SK-N-SH (cell line): ENCODE results near the gene SOAT2. TPM values are rescaled to one million over a fixed set of nuclear protein-coding genes. Genes with fewer than 3 reads are reported as not detected.

Experiments used
- CTCF ChIA-PET: fragments of 300-600, 350-600 bp; formaldehyde crosslinking; extraction: SDS; loops from one replicate; lab custom pipeline; 2021; lab: Yijun Ruan, JAX
- POLR2A ChIA-PET: fragments of 350-600 bp; sonication (Branson Sonifier 250); formaldehyde crosslinking; extraction: SDS; loops from one replicate; lab custom pipeline; 2020; ENCODE audit warnings: antibody characterized with exemption, inconsistent platforms; lab: Yijun Ruan, JAX
- DNase-seq: peaks from one replicate; pipeline ENCODE4 v3.0.0; 2012
- H2AFZ ChIP-seq: fragments of 200-600 bp; sonication (generic); 2 replicates; pipeline ENCODE4 v1.8.1; 2016; ENCODE audit warnings: antibody characterized with exemption, mild to moderate bottlenecking, low read depth
- H3F3A ChIP-seq: fragments of 200-600 bp; sonication (generic); replicated peaks from 2 replicates; pipeline ENCODE3; 2016; ENCODE audit warnings: antibody characterized with exemption, mild to moderate bottlenecking; ENCODE audit not compliant: insufficient read depth
- H3K27ac ChIP-seq, 2 experiments: fragments of 200-500 bp in 1 of 2; fragments of 200-600 bp in 1 of 2; sonication (Bioruptor generic) in 1 of 2; sonication (generic), shearing (Covaris generic) in 1 of 2; 2 replicates each; pipeline versions ENCODE4 v1.5.1 to v1.6.1; 2014 to 2016; ENCODE audit warnings: low read depth in 2 of 2, inconsistent platforms in 1 of 2, low read length in 1 of 2, mild to moderate bottlenecking in 1 of 2, mixed read lengths in 1 of 2
- H3K27me3 ChIP-seq: fragments of 200-600 bp; sonication (generic), shearing (Covaris generic); 2 replicates; pipeline ENCODE4 v1.6.1; 2016; ENCODE audit warnings: mixed run types; ENCODE audit not compliant: insufficient read depth
- H3K36me3 ChIP-seq, 2 experiments: fragments of 200-500 bp in 1 of 2; fragments of 200-600 bp in 1 of 2; sonication (Bioruptor generic) in 1 of 2; sonication (generic) in 1 of 2; replicated peaks in 1 of 2; 2 replicates each; pipeline versions ENCODE3 to v1.5.1; 2014 to 2016; ENCODE audit warnings: low read length in 1 of 2, mild to moderate bottlenecking in 1 of 2; ENCODE audit not compliant: insufficient read depth in 2 of 2, control insufficient read depth in 1 of 2
- H3K4me1 ChIP-seq, 2 experiments: fragments of 200-500 bp in 1 of 2; fragments of 200-600 bp in 1 of 2; sonication (Bioruptor generic) in 1 of 2; sonication (generic), shearing (Covaris generic) in 1 of 2; 2 replicates each; pipeline versions ENCODE4 v1.5.1 to v1.6.1; 2014 to 2016; ENCODE audit warnings: low read depth in 1 of 2, low read length in 1 of 2, mixed run types in 1 of 2; ENCODE audit not compliant: insufficient read depth in 2 of 2, control insufficient read depth in 1 of 2
- H3K4me2 ChIP-seq: fragments of 200-600 bp; sonication (generic), shearing (Covaris generic); 2 replicates; pipeline ENCODE4 v1.6.1; 2017; ENCODE audit warnings: mixed run types
- H3K4me3 ChIP-seq, 2 experiments: fragments of 200-500 bp in 1 of 2; fragments of 200-600 bp in 1 of 2; sonication (Bioruptor generic) in 1 of 2; sonication (generic), shearing (Covaris generic) in 1 of 2; 2 replicates each; pipeline versions ENCODE4 v1.5.1 to v1.8.1; 2014 to 2016; ENCODE audit warnings: low read depth in 2 of 2, inconsistent platforms in 1 of 2, low read length in 1 of 2, mild to moderate bottlenecking in 1 of 2, mixed read lengths in 1 of 2, moderate library complexity in 1 of 2
- H3K79me2 ChIP-seq: fragments of 200-600 bp; sonication (generic); 2 replicates; pipeline ENCODE4 v1.8.1; 2017; ENCODE audit warnings: mild to moderate bottlenecking; ENCODE audit not compliant: insufficient read depth
- H3K9ac ChIP-seq: fragments of 200-600 bp; sonication (generic); 2 replicates; pipeline ENCODE4 v1.6.1; 2017; ENCODE audit warnings: mixed run types
- H3K9me2 ChIP-seq: fragments of 200-600 bp; sonication (generic); 2 replicates; pipeline ENCODE4 v1.6.1; 2017; ENCODE audit warnings: mixed run types
- H3K9me3 ChIP-seq: fragments of 200-600 bp; sonication (generic); 2 replicates; pipeline ENCODE4 v1.6.1; 2017; ENCODE audit warnings: mixed run types, mild to moderate bottlenecking, moderate library complexity
- H4K20me1 ChIP-seq: fragments of 200-600 bp; sonication (generic); 2 replicates; pipeline ENCODE4 v1.6.1; 2017; ENCODE audit warnings: mild to moderate bottlenecking, mixed run types; ENCODE audit not compliant: insufficient read depth
- CHD2 ChIP-seq: fragments of 150-350 bp; IDR thresholded peaks from 2 replicates; pipeline ENCODE4 v1.6.1; 2018; ENCODE audit warnings: low read length; ENCODE audit not compliant: partially characterized antibody
- CTCF ChIP-seq: fragments of 200-600 bp; sonication (generic); IDR thresholded peaks from 2 replicates; pipeline ENCODE4 v1.6.1; 2017; ENCODE audit warnings: antibody characterized with exemption, mild to moderate bottlenecking, moderate library complexity
- ELF1 ChIP-seq: IDR thresholded peaks from 2 replicates; pipeline ENCODE4 v1.4.0; 2012
- FOSL2 ChIP-seq: IDR thresholded peaks from 2 replicates; pipeline ENCODE4 v1.4.0; 2012; ENCODE audit warnings: low read depth, mild to moderate bottlenecking, moderate library complexity, borderline replicate concordance
- GABPA ChIP-seq: IDR thresholded peaks from 2 replicates; pipeline ENCODE4 v1.4.0; 2012; ENCODE audit warnings: low read depth, mild to moderate bottlenecking
- GATA2 ChIP-seq: sonication (generic); formaldehyde crosslinking; IDR thresholded peaks from 2 replicates; pipeline ENCODE4 v1.5.0; 2020; ENCODE audit warnings: mild to moderate bottlenecking, missing genetic modification reagents
- IRF3 ChIP-seq: fragments of 150-350 bp; IDR thresholded peaks from 2 replicates; pipeline ENCODE4 v1.6.1; 2016; ENCODE audit warnings: mild to moderate bottlenecking, low read depth, low read length
- MEF2A ChIP-seq: IDR thresholded peaks from 2 replicates; pipeline ENCODE4 v1.4.0; 2012; ENCODE audit warnings: low read depth, borderline replicate concordance
- MXI1 ChIP-seq: IDR thresholded peaks from 2 replicates; pipeline ENCODE4 v1.6.1; 2012; ENCODE audit warnings: mild to moderate bottlenecking, low read depth, low read length, improper control_type of control experiment
- NFIC ChIP-seq: IDR thresholded peaks from 2 replicates; pipeline ENCODE4 v1.4.0; 2012; ENCODE audit warnings: borderline replicate concordance
- NRF1 ChIP-seq: IDR thresholded peaks from 2 replicates; pipeline ENCODE4 v1.6.1; 2012; ENCODE audit warnings: low read depth, mild to moderate bottlenecking, low read length
- POLR2AphosphoS5 ChIP-seq: IDR thresholded peaks from 2 replicates; pipeline ENCODE4 v1.6.1; 2012; ENCODE audit warnings: low read depth, low read length
- RAD21 ChIP-seq: IDR thresholded peaks from 2 replicates; pipeline ENCODE4 v1.6.1; 2012; ENCODE audit warnings: mild to moderate bottlenecking, low read length
- RCOR1 ChIP-seq: fragments of 150-350 bp; IDR thresholded peaks from 2 replicates; pipeline ENCODE4 v1.6.1; 2017; ENCODE audit warnings: antibody characterized with exemption, low read length
- REST ChIP-seq: IDR thresholded peaks from 2 replicates; pipeline ENCODE4 v1.6.1; 2012; ENCODE audit warnings: mild to moderate bottlenecking, low read depth, low read length, moderate library complexity
- RXRA ChIP-seq: IDR thresholded peaks from 2 replicates; pipeline ENCODE4 v1.4.0; 2012; ENCODE audit warnings: low read depth, mild to moderate bottlenecking, borderline replicate concordance
- TAF1 ChIP-seq: IDR thresholded peaks from 2 replicates; pipeline ENCODE4 v1.6.1; 2012; ENCODE audit warnings: low read depth, mild to moderate bottlenecking, low read length, moderate library complexity, borderline replicate concordance
- TCF12 ChIP-seq: IDR thresholded peaks from 2 replicates; pipeline ENCODE4 v1.4.0; 2012
- TEAD4 ChIP-seq: IDR thresholded peaks from 2 replicates; pipeline ENCODE4 v1.4.0; 2012; ENCODE audit warnings: mild to moderate bottlenecking, borderline replicate concordance; ENCODE audit not compliant: insufficient read depth
- USF2 ChIP-seq: fragments of 150-350 bp; IDR thresholded peaks from 2 replicates; pipeline ENCODE4 v1.6.1; 2017; ENCODE audit warnings: antibody characterized with exemption, low read length, low read depth, borderline replicate concordance
- YY1 ChIP-seq: IDR thresholded peaks from 2 replicates; pipeline ENCODE4 v1.4.0; 2012; ENCODE audit warnings: low read depth, mild to moderate bottlenecking
- WGBS: methylation state at CpG from one replicate; pipeline ENCODE4 v1.1.6; 2017; ENCODE audit warnings: low lambda C conversion rate; 5-methylcytosine and 5-hydroxymethylcytosine counted together
- polyA plus RNA-seq, 3 experiments: library from polyadenylated mRNA; depleted of rRNA; stranded (reverse); fragments of >200 nt; gene quantifications; 2 replicates each; pipeline ENCODE4 v1.2.3, GENCODE V29; 2012
- TF ChIP-seq, protein P1 (sequence below): IDR thresholded peaks from 2 replicates; pipeline ENCODE4; 2012
- TF ChIP-seq, protein P2 (sequence below): IDR thresholded peaks from 2 replicates; pipeline ENCODE4 v1.4.0; 2012; ENCODE audit warnings: low read depth
- TF ChIP-seq, protein P3 (sequence below): IDR thresholded peaks from 2 replicates; pipeline ENCODE4 v1.4.0; 2012; ENCODE audit warnings: low read depth, borderline replicate concordance

Gene SOAT2
- polyA plus RNA-seq, 1 of the 3 experiments (the other 2 are of a cell fraction): 0.18 TPM

DNA sequence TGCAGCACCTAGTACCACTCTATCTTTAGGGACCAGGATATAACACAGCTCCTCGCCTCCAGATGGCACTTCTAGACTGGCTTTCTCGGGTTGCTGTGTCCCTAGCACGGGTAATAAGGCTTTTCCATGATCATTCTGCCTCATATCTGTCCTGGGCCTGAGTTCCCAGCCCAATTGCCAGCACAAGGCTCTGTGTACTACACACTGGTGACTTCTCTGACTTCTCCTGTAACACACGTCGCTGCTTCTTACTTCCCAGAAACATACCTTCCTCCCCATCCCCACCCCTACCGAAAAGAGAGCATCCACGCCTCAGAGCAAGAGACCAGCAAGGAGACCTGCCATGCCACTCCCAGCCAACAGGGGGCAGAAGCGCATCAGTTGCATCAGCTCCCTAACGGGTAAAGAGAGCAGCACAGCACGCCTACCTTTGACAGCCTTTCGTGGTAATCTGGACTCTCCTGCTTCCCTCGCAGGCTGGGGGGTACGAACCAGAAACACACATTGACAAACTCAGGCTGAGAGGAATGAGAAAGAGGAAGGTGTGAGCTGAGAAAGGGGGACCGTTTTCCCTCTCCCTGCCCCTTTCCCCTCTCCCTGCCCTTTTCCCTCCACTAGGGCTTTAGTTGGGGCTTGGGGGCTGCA lies 56.0 kb downstream of the SOAT2 start:
- Histone ChIP-seq H3K4me1 (peaks cover 0 to 2% of the 10 kb centered on the region in 2 experiments; a peak in 2 of 4 replicates), H3K9ac (no peak overlapping the region), H3K27me3 (no peaks in the 10 kb centered on the region), H3K36me3 (no peaks in the 10 kb centered on the region), H3K79me2 (no peaks in the 10 kb centered on the region), H2AFZ (peak overlapping the region; percentile 73; the same call in 1 of the 2 replicates), H3K4me3 (peak overlapping the region in 1 of 2 experiments; percentile 4; a peak in 1 of 4 replicates), H4K20me1 (no peaks in the 10 kb centered on the region), H3K4me2 (no peak overlapping the region), H3K9me2 (no peaks in the 10 kb centered on the region), H3F3A (peaks cover 6% of the 10 kb centered on the region), H3K27ac (no peak overlapping the region), H3K9me3 (no peaks in the 10 kb centered on the region)
- ChIA-PET CTCF (interaction anchor here (0.6 to 12.3 kb wide), 53 partner anchors 8 to 686 kb away, joined by 3 to 272 read pairs (median 6); partner anchors contain the start of genes AAAS, CSAD, ESPL1 and KRT6C), POLR2A (interaction anchor here (0.7 to 2.8 kb wide), 8 partner anchors 16 to 166 kb away, joined by 3 to 12 read pairs (median 4); partner anchors contain the start of genes CSAD and ZNF740)
- 17% methylated on average over 14 of the region's 14 CpGs for WGBS
- peak; percentile 88 for DNase-seq
- TF ChIP-seq TEAD4: no peak
- no peak for TF ChIP-seq MEF2A
- TF ChIP-seq FOSL2: no peak
- no peak for TF ChIP-seq NRF1
- TF ChIP-seq IRF3: no peak
- TF ChIP-seq GABPA: no peak
- TF ChIP-seq RCOR1: no peak
- TF ChIP-seq ELF1: no peak
- no peak for TF ChIP-seq CHD2
- TF ChIP-seq, protein P1, sequence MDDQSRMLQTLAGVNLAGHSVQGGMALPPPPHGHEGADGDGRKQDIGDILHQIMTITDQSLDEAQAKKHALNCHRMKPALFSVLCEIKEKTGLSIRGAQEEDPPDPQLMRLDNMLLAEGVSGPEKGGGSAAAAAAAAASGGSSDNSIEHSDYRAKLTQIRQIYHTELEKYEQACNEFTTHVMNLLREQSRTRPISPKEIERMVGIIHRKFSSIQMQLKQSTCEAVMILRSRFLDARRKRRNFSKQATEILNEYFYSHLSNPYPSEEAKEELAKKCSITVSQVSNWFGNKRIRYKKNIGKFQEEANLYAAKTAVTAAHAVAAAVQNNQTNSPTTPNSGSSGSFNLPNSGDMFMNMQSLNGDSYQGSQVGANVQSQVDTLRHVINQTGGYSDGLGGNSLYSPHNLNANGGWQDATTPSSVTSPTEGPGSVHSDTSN: no peak
- no peak for TF ChIP-seq NFIC
- TF ChIP-seq TAF1: peak; percentile 31; the same call in 1 of the 2 replicates
- TF ChIP-seq TCF12: no peak
- TF ChIP-seq USF2: no peak
- TF ChIP-seq RAD21: peak; percentile 86
- no peak for TF ChIP-seq REST
- TF ChIP-seq, protein P2, sequence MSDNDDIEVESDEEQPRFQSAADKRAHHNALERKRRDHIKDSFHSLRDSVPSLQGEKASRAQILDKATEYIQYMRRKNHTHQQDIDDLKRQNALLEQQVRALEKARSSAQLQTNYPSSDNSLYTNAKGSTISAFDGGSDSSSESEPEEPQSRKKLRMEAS: peak; percentile 43; the same call in 1 of the 2 replicates
- peak; percentile 76; the same call in 1 of the 2 replicates for TF ChIP-seq MXI1
- TF ChIP-seq POLR2AphosphoS5: no peak
- TF ChIP-seq GATA2 (CRISPR knock-in tag): no peak
- no peak for TF ChIP-seq RXRA
- TF ChIP-seq YY1: no peak
- TF ChIP-seq, protein P3, sequence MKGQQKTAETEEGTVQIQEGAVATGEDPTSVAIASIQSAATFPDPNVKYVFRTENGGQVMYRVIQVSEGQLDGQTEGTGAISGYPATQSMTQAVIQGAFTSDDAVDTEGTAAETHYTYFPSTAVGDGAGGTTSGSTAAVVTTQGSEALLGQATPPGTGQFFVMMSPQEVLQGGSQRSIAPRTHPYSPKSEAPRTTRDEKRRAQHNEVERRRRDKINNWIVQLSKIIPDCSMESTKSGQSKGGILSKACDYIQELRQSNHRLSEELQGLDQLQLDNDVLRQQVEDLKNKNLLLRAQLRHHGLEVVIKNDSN: no peak
- TF ChIP-seq CTCF: peak; percentile 96
